ENCODE data around the gene ADGRG4.
"Not testable (repeated sequence)": the region's sequence is repeated elsewhere in the genome, so short reads cannot be mapped to it uniquely, and the experiment has no call there.

ADGRG4 gene, protein sequence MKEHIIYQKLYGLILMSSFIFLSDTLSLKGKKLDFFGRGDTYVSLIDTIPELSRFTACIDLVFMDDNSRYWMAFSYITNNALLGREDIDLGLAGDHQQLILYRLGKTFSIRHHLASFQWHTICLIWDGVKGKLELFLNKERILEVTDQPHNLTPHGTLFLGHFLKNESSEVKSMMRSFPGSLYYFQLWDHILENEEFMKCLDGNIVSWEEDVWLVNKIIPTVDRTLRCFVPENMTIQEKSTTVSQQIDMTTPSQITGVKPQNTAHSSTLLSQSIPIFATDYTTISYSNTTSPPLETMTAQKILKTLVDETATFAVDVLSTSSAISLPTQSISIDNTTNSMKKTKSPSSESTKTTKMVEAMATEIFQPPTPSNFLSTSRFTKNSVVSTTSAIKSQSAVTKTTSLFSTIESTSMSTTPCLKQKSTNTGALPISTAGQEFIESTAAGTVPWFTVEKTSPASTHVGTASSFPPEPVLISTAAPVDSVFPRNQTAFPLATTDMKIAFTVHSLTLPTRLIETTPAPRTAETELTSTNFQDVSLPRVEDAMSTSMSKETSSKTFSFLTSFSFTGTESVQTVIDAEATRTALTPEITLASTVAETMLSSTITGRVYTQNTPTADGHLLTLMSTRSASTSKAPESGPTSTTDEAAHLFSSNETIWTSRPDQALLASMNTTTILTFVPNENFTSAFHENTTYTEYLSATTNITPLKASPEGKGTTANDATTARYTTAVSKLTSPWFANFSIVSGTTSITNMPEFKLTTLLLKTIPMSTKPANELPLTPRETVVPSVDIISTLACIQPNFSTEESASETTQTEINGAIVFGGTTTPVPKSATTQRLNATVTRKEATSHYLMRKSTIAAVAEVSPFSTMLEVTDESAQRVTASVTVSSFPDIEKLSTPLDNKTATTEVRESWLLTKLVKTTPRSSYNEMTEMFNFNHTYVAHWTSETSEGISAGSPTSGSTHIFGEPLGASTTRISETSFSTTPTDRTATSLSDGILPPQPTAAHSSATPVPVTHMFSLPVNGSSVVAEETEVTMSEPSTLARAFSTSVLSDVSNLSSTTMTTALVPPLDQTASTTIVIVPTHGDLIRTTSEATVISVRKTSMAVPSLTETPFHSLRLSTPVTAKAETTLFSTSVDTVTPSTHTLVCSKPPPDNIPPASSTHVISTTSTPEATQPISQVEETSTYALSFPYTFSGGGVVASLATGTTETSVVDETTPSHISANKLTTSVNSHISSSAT (N-terminal part only)

DNA sequence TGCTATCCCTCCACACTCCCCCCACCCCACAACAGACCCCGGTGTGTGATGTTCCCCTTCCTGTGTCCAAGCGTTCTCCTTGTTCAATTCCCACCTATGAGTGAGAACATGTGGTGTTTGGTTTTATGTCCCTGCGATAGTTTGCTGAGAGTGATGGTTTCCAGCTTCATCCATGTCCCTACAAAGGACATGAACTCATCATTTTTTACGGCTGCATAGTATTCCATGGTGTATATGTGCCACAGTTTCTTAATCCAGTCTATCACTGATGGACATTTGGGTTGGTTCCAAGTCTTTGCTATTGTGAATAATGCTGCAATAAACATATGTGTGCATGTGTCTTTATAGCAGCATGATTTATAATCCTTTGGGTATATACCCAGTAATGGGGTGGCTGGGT lies at the start of gene ADGRG4:
Gene ADGRG4 (plus strand): TSS at position 243 of the 400 bp plus-strand sequence. CDS start 7,815 bp downstream, outside the sequence.
- not testable (repeated sequence) for H3K4me3 ChIP-seq (ENCODE audit: low read depth, low read length); H3K9ac ChIP-seq (ENCODE audit: low read depth, low read length); H3K4me1 ChIP-seq (ENCODE audit: control insufficient read depth, insufficient read depth, low read length); H3K27me3 ChIP-seq (ENCODE audit: control insufficient read depth, insufficient read depth, low read length); H3K9me3 ChIP-seq (ENCODE audit: control insufficient read depth, insufficient read depth, low read length); H3K36me3 ChIP-seq (ENCODE audit: control insufficient read depth, insufficient read depth, low read length); H3K27ac ChIP-seq (ENCODE audit: low read depth, low read length)

DNA sequence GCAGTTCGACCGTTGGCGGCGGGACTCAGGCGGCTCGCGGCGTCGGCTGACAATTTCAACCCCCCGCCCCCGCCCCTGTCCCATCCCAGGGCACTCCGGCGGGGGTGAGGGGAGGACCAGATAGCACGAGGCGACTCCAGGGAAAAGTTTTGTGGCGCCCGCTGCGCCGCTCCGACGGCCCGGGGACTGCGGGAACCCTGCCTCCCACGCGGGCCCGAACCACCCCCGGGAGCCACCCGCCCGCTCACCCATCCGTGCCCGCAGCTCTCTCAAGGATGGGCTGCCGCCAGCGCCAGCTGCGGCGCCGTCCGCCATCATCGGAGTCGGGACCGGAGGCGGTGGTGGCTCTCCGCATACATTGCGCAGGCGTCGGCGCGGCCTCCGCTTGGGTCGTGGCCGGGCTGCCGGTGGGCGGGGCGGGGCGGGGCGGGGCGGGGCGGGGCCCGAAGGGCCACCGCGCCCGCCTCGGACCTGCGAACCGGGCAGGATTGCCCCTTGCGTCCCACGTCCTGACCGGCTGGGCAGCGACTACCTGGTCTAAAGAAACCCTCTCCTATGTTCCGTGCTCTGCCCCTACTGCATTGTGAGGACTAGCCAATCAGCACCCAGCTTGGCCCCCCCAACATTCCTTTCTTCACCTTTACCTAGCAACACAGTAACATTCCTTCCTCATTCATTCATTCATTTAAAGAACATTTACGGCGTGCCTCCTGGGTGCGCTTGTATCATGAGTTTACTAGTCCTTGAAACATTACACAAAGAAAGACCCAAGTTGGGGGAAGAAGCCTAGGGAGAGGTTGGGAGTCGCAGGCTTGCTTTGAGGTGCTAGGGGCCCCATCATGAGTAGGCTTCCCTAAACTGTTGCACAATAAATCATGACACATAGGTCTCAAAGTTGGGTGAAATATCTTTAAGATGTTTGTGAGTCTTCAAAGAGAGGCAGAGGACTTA lies 49.4 kb upstream of the ADGRG4 start, which contains the start of gene MAP7D3:
Gene MAP7D3 (minus strand): TSS at position 360 of the 951 bp plus-strand sequence. CDS start 42 bp downstream, at position 318.
- Histone ChIP-seq H3K36me3 (ENCODE audit: control insufficient read depth, insufficient read depth, low read length) (no peaks in the 10 kb centered on the region; the same call in 1 of the 2 replicates), H3K27ac (ENCODE audit: low read depth, low read length) (peak within 1 kb of the TSS; percentile 73), H3K4me3 (ENCODE audit: low read depth, low read length) (peak within 1 kb of the TSS; percentile 88)

DNA sequence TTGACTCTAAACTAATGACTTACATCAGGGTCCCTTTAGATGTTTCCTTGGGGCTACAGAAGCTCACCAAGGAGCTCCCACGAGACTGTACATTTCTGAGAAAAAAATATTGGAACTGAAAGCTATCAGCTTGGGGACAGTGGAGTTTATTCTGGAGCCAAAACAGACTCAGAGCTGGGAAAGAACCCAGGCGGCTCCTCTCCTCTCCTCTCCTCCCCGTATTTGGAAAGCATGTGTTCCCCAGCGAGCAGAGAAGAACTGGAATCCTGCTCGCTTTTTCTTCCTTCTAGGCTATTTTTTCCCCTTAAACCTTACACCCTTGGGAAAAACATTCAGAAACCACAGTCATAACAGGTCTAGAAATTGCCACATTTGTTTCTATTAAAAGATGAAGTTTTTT lies 45.2 kb upstream of the ADGRG4 start:
- no peak overlapping the region for H3K27ac ChIP-seq (ENCODE audit: low read depth, low read length)
- no peaks in the 10 kb centered on the region for H3K9me3 ChIP-seq (ENCODE audit: control insufficient read depth, insufficient read depth, low read length)
- H3K4me1 ChIP-seq (ENCODE audit: control insufficient read depth, insufficient read depth, low read length) = peaks cover 10% of the 10 kb centered on the region; the same call in 1 of the 2 replicates
- no peaks in the 10 kb centered on the region; the same call in 1 of the 2 replicates for H3K27me3 ChIP-seq (ENCODE audit: control insufficient read depth, insufficient read depth, low read length)
- no peak overlapping the region for H3K4me3 ChIP-seq (ENCODE audit: low read depth, low read length)
- no peaks in the 10 kb centered on the region for H3K36me3 ChIP-seq (ENCODE audit: control insufficient read depth, insufficient read depth, low read length)
- H3K9ac ChIP-seq (ENCODE audit: low read depth, low read length) = no peak overlapping the region

More for the DNA sequence above, 49.4 kb upstream of the ADGRG4 start, which contains the start of gene MAP7D3:
- no peaks in the 10 kb centered on the region; the same call in 1 of the 2 replicates for H3K27me3 ChIP-seq (ENCODE audit: control insufficient read depth, insufficient read depth, low read length)
- H3K4me1 ChIP-seq (ENCODE audit: control insufficient read depth, insufficient read depth, low read length) = peaks cover 16% of the 10 kb centered on the region
- peak within 1 kb of the TSS; percentile 80 for H3K9ac ChIP-seq (ENCODE audit: low read depth, low read length)
- H3K9me3 ChIP-seq (ENCODE audit: control insufficient read depth, insufficient read depth, low read length) = no peaks in the 10 kb centered on the region

DNA sequence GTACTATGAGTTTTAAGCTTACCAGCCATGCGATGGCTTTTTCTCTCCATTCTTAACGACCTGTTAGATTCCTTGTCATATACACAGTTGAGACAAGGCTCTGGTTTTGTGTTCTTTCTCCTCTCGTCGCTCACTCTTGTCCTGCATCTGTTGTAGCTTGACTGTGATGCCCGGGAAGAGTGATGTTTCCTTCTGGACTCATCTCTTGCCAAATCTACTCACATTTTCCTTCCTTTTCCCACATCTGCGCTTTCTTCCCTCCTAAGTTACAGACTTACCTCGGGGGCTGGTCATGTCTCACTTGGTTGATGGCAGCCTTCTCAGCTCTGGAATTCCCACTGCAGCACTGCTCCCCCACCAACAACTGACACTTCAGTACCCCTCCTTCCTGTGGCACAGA lies 44.7 kb upstream of the ADGRG4 start:
- Histone ChIP-seq H3K9me3 (ENCODE audit: control insufficient read depth, insufficient read depth, low read length) (no peaks in the 10 kb centered on the region), H3K36me3 (ENCODE audit: control insufficient read depth, insufficient read depth, low read length) (no peaks in the 10 kb centered on the region), H3K4me3 (ENCODE audit: low read depth, low read length) (no peak overlapping the region), H3K9ac (ENCODE audit: low read depth, low read length) (no peak overlapping the region), H3K27ac (ENCODE audit: low read depth, low read length) (no peak overlapping the region), H3K27me3 (ENCODE audit: control insufficient read depth, insufficient read depth, low read length) (no peaks in the 10 kb centered on the region; the same call in 1 of the 2 replicates), H3K4me1 (ENCODE audit: control insufficient read depth, insufficient read depth, low read length) (peaks cover 10% of the 10 kb centered on the region; the same call in 1 of the 2 replicates)

DNA sequence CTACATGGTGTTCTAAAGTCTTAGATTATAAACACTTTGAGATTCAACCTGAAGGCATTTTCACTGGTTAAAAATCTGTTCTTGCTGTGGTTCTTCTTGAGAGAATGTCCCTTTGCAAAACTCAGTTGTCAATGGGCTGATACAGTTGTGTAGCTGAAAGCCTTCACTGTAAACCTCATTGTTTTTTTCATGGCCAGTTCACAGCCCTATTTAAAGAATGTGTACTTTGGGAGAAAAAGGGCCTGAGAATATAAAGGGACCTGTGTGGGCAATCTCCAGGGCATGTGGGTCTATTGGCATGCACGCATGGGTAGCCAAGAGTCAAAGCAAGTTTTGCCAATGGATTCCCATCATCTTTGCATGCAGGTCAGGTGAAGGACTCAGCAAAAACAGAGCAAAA lies 41.8 kb upstream of the ADGRG4 start:
- H3K9ac ChIP-seq (ENCODE audit: low read depth, low read length) = no peak overlapping the region
- H3K27me3 ChIP-seq (ENCODE audit: control insufficient read depth, insufficient read depth, low read length) = no peaks in the 10 kb centered on the region; the same call in 1 of the 2 replicates
- H3K9me3 ChIP-seq (ENCODE audit: control insufficient read depth, insufficient read depth, low read length) = no peaks in the 10 kb centered on the region
- no peak overlapping the region for H3K4me3 ChIP-seq (ENCODE audit: low read depth, low read length)
- H3K4me1 ChIP-seq (ENCODE audit: control insufficient read depth, insufficient read depth, low read length) = peaks cover 5% of the 10 kb centered on the region; the same call in 1 of the 2 replicates
- no peak overlapping the region for H3K27ac ChIP-seq (ENCODE audit: low read depth, low read length)
- no peaks in the 10 kb centered on the region for H3K36me3 ChIP-seq (ENCODE audit: control insufficient read depth, insufficient read depth, low read length)

DNA sequence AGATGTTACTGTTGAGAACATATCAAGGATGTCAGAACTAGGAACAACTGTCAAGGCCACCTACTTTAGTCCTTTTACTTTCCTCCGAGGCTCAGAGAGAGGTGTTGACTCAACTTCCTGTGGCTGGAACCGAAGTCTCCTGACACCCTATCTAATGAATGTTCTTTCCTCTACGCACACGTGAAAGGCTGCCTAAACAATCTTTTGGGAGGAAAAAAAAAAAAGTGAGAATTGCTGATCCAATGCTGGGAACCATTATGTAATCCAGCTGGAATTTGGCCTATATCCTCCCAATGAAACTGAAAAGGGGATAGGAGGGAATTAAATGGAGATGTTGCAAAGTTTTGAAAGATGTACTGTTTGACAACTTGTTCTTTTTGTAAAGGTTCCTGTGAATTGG lies 41.2 kb upstream of the ADGRG4 start:
- Histone ChIP-seq H3K27me3 (ENCODE audit: control insufficient read depth, insufficient read depth, low read length) (no peaks in the 10 kb centered on the region; the same call in 1 of the 2 replicates), H3K27ac (ENCODE audit: low read depth, low read length) (no peak overlapping the region), H3K36me3 (ENCODE audit: control insufficient read depth, insufficient read depth, low read length) (no peaks in the 10 kb centered on the region), H3K4me3 (ENCODE audit: low read depth, low read length) (no peak overlapping the region), H3K9me3 (ENCODE audit: control insufficient read depth, insufficient read depth, low read length) (no peaks in the 10 kb centered on the region), H3K4me1 (ENCODE audit: control insufficient read depth, insufficient read depth, low read length) (peaks cover 5% of the 10 kb centered on the region; the same call in 1 of the 2 replicates), H3K9ac (ENCODE audit: low read depth, low read length) (no peak overlapping the region)

DNA sequence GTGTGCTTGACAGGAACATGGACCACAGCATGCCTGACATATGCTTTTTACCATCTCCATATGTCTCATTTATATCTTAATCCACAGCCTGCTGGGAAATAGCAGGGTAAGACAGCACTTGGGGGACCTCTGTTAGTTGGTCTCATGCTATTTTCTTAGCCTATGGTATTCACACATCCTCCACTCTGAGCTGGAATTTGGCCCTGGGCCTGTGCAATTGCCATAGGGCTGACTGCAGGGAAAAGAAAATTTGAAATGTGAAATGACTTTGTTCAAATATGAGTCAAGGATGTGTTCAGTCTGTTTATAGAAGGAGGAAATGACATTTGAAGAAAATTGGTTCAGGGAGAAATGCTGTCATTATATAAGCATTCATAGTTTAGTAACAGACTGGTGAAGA lies 40.0 kb upstream of the ADGRG4 start:
- Histone ChIP-seq H3K4me3 (ENCODE audit: low read depth, low read length) (no peak overlapping the region), H3K27ac (ENCODE audit: low read depth, low read length) (no peak overlapping the region), H3K9me3 (ENCODE audit: control insufficient read depth, insufficient read depth, low read length) (no peaks in the 10 kb centered on the region), H3K27me3 (ENCODE audit: control insufficient read depth, insufficient read depth, low read length) (no peaks in the 10 kb centered on the region; the same call in 1 of the 2 replicates), H3K36me3 (ENCODE audit: control insufficient read depth, insufficient read depth, low read length) (no peaks in the 10 kb centered on the region), H3K4me1 (ENCODE audit: control insufficient read depth, insufficient read depth, low read length) (peaks cover 5% of the 10 kb centered on the region; the same call in 1 of the 2 replicates), H3K9ac (ENCODE audit: low read depth, low read length) (no peak overlapping the region)

DNA sequence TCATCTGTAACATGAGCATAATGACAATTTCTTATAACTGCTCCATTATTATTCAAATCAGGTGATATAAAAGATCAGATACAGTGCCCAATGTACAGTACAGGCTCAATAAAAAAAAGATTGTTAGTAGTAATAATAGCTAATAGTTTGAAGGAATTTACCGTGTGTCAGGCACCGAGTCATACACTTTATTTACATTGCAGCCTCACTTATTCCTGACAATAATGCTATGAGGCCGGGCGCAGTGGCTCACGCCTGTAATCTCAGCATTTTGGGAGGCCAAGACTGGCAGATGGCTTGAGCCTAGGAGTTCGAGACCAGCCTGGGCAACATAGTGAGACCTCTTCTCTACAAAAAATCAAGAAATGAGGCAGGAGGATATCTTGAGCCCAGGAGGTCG lies 39.4 kb upstream of the ADGRG4 start:
- no peaks in the 10 kb centered on the region for H3K9me3 ChIP-seq (ENCODE audit: control insufficient read depth, insufficient read depth, low read length)
- H3K4me3 ChIP-seq (ENCODE audit: low read depth, low read length) = no peak overlapping the region
- peaks cover 5% of the 10 kb centered on the region; the same call in 1 of the 2 replicates for H3K4me1 ChIP-seq (ENCODE audit: control insufficient read depth, insufficient read depth, low read length)
- no peaks in the 10 kb centered on the region for H3K36me3 ChIP-seq (ENCODE audit: control insufficient read depth, insufficient read depth, low read length)
- no peak overlapping the region for H3K9ac ChIP-seq (ENCODE audit: low read depth, low read length)
- no peak overlapping the region for H3K27ac ChIP-seq (ENCODE audit: low read depth, low read length)
- no peaks in the 10 kb centered on the region; the same call in 1 of the 2 replicates for H3K27me3 ChIP-seq (ENCODE audit: control insufficient read depth, insufficient read depth, low read length)

DNA sequence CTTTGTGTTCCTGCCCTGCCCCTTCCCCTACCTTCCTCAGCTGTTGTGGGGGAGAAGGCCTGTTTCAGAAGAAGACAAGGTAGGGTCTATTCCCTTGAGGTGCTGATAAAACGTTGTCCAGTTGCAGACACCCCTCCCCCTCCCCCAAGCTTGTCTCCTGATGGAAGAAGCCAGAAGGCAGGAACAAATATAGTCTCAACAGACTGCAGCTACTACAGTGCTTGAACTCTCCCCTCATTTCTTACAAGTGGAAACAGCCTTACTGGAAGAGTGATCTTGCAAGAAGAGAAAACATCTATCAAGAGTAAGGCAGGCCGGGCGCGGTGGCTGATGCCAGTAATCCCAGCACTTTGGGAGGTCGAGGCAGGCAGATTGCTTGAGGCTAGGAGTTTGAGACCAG lies 38.5 kb upstream of the ADGRG4 start:
- Histone ChIP-seq H3K4me1 (ENCODE audit: control insufficient read depth, insufficient read depth, low read length) (peaks cover 5% of the 10 kb centered on the region; the same call in 1 of the 2 replicates), H3K27ac (ENCODE audit: low read depth, low read length) (no peak overlapping the region), H3K4me3 (ENCODE audit: low read depth, low read length) (no peak overlapping the region), H3K9me3 (ENCODE audit: control insufficient read depth, insufficient read depth, low read length) (no peaks in the 10 kb centered on the region), H3K27me3 (ENCODE audit: control insufficient read depth, insufficient read depth, low read length) (no peaks in the 10 kb centered on the region), H3K36me3 (ENCODE audit: control insufficient read depth, insufficient read depth, low read length) (no peaks in the 10 kb centered on the region), H3K9ac (ENCODE audit: low read depth, low read length) (no peak overlapping the region)

Measured in HUES48 (cell line).